ENCODE results near the gene FIGLA. TPM values are rescaled to one million over a fixed set of nuclear protein-coding genes. Genes with fewer than 3 reads are reported as not detected.

The FIGLA gene
- total RNA-seq, 1 donor from 2014 or later: not detected

DNA sequence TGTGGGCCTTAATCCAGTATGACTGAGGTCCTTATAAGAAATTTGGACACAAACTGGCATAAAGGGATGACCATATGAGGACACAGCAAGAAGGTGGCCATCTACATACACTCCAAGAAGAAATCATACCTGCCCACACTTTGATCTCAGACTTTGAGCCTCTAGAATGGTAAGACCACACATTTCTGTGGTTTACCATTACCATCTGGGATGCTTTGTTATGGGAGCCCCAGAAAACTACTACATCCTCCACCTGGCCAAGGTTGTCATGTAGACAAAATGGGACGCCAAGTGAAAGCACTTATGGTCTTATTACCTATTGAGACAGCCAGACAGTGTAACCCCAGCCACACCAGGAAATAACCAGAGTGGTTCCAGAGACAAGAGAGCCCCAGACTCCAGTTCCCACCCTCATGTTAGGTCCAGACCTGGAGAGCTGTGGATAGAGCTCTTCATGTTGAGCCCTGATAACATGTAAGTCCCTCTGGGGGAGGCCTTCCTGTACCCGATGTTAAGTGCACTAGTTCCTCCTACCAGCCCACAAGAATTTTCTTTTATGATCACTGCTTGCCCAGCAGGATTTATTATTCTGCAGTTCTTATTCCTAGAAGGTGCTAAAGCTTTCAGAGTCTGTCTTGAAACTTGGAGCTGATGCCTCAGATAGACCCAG, 17.8 kb downstream of the FIGLA start:
- Mint-ChIP-seq H3K27me3 (ENCODE audit: low read depth) (peaks cover 87% of the 10 kb centered on the region), H3K36me3 (no peaks in the 10 kb centered on the region), H3K4me1 (peaks cover 4% of the 10 kb centered on the region), H3K9me3 (no peaks in the 10 kb centered on the region), H3K4me3 (no peak overlapping the region), H3K27ac (no peak overlapping the region)
- TF ChIP-seq, protein P1, sequence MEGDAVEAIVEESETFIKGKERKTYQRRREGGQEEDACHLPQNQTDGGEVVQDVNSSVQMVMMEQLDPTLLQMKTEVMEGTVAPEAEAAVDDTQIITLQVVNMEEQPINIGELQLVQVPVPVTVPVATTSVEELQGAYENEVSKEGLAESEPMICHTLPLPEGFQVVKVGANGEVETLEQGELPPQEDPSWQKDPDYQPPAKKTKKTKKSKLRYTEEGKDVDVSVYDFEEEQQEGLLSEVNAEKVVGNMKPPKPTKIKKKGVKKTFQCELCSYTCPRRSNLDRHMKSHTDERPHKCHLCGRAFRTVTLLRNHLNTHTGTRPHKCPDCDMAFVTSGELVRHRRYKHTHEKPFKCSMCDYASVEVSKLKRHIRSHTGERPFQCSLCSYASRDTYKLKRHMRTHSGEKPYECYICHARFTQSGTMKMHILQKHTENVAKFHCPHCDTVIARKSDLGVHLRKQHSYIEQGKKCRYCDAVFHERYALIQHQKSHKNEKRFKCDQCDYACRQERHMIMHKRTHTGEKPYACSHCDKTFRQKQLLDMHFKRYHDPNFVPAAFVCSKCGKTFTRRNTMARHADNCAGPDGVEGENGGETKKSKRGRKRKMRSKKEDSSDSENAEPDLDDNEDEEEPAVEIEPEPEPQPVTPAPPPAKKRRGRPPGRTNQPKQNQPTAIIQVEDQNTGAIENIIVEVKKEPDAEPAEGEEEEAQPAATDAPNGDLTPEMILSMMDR (IDR thresholded peaks at IDR 0.05; ENCODE audit: unreplicated experiment): no peak
- no peak for DNase-seq (ENCODE audit: low spot score in 2 of 2, unreplicated experiment in 2 of 2)

DNA sequence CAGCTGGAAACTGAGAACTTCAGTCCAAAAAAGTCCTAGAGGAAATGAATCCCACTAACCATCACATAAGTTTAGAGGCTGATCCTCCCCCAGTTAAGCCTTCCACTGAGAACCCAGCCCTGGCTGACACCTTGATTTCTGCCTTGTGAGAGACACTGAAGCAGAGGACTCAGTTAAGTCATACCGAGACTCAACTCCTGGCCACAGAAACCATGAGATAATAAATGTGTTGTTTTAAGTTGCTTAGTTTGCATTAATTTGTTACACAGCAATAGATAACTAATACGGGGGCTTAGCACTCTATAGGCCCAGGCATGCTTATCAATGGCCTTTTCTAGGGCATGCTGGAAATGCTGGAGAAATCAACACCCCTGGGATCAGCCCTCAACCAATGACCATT, 19.0 kb downstream of the FIGLA start:
- Mint-ChIP-seq H3K27ac (no peak overlapping the region), H3K9me3 (no peaks in the 10 kb centered on the region), H3K4me1 (peaks cover 10% of the 10 kb centered on the region), H3K4me3 (no peak overlapping the region), H3K27me3 (ENCODE audit: low read depth) (peaks cover 91% of the 10 kb centered on the region), H3K36me3 (no peaks in the 10 kb centered on the region)
- DNase-seq (ENCODE audit: low spot score in 2 of 2, unreplicated experiment in 2 of 2): no peak
- TF ChIP-seq, protein P1 (IDR thresholded peaks at IDR 0.05; ENCODE audit: unreplicated experiment): no peak

DNA sequence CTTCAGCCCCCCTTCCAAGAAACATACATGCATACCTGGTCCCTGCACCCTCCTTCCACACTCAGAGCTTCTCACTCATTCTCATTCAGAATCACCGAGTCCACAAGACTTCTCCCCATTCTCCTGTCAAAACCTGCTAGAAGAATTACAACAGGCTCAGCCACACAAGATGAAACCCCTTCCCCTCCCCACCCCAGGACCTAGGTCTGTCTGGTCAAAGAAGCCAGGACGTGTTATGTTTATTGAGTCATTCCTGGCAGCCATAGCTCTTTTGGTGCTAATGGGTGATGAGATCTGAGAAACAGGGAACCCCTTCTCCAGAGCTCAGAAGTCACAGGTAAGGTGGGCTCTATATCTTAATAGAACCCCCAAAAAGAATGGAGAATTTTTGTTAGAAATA, 21.0 kb downstream of the FIGLA start:
- DNase-seq (ENCODE audit: low spot score in 2 of 2, unreplicated experiment in 2 of 2): no peak
- H3K27ac Mint-ChIP-seq: no peak overlapping the region
- H3K27me3 Mint-ChIP-seq (ENCODE audit: low read depth): peaks cover 91% of the 10 kb centered on the region
- no peaks in the 10 kb centered on the region for H3K9me3 Mint-ChIP-seq
- TF ChIP-seq, protein P1 (IDR thresholded peaks at IDR 0.05; ENCODE audit: unreplicated experiment): no peak
- H3K4me3 Mint-ChIP-seq: no peak overlapping the region
- H3K4me1 Mint-ChIP-seq: peaks cover 11% of the 10 kb centered on the region
- H3K36me3 Mint-ChIP-seq: no peaks in the 10 kb centered on the region

DNA sequence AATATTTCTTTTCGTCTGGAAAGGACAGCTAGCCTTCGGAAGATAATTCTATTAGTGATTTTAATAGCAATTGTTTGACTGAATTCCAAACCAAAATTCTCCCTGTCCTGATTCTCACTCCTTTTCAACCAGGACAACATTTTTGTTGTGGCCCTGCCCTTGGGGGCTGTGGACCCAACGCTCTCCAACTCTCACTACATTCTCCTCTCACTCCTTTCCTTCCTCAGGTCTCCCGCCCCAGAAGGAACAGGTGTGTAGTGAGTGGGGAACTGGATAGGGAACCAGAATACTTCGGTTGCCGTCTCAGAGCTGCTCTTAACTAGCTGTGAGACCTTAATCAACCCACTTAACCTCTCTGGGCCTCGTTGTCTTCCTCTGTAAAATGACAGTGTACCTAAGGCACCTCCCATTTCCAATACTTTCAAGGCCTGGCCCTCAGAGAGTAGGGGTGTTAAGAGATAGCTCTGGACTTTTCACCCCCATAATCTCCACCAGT, 21.8 kb downstream of the FIGLA start:
- Mint-ChIP-seq H3K27ac (no peak overlapping the region), H3K4me3 (peak overlapping the region; percentile 61), H3K4me1 (peaks cover 11% of the 10 kb centered on the region)

DNA sequence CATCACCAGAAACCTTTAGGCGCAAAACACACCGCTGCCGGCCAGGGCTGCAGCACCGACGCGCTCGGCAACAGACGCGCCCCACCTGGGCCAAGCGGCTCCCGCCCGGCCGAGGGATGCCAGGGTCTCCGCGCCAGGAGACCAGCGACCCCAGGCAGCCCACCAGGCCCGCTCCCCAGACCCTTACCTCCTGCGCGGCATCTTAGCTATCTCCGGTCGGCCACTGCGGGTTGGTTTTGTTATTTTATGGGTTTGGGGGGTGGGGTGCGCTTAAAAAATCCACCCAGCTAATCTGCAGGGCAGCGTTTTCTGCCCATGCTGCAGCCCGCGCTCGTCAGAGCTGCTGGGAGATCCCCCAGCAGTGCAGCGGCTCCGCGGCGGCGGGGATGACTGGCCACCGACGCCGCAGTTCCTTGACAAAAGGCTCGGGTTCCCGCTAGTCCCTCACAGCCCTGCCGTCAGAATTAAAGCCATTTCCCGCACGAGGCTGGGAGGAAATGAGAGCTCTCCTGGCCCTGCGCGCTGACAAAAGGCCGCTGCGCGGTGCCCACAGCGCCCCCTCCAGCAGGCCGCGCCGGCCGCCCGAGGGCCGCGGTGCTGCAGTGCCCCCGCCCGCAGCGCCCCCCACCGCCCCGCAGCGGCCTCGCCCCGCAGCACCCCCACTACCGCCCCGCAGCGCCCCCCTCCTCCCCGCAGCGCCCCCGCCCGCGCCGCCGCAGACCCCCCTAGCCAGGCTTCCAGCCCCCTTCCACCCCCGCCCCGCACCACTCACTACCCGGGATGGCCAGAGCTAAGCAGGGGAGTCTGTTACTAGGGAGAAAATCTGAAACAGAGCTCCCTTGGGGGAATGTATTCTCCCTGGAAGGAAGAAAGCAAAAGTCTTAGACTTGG, 22.5 kb downstream of the FIGLA start, which contains the start of gene ADD2:
Gene ADD2 (minus strand): TSS at position 502 of the 891 bp plus-strand sequence. CDS start 61,792 bp downstream, outside the sequence.
- H3K27ac Mint-ChIP-seq: peak within 1 kb of the TSS; percentile 9
- H3K4me1 Mint-ChIP-seq: peaks cover 11% of the 10 kb centered on the region
- peak; percentile 20 to 49 for DNase-seq (ENCODE audit: low spot score in 2 of 2, unreplicated experiment in 2 of 2)
- peaks cover 83% of the 10 kb centered on the region for H3K27me3 Mint-ChIP-seq (ENCODE audit: low read depth)
- peak within 1 kb of the TSS; percentile 76 for H3K4me3 Mint-ChIP-seq
- TF ChIP-seq, protein P1 (IDR thresholded peaks at IDR 0.05; ENCODE audit: unreplicated experiment): no peak
- no peaks in the 10 kb centered on the region for H3K9me3 Mint-ChIP-seq
- H3K36me3 Mint-ChIP-seq: no peaks in the 10 kb centered on the region

More for the DNA sequence above, 21.8 kb downstream of the FIGLA start:
- Mint-ChIP-seq H3K9me3 (no peaks in the 10 kb centered on the region), H3K27me3 (ENCODE audit: low read depth) (peaks cover 90% of the 10 kb centered on the region), H3K36me3 (no peaks in the 10 kb centered on the region)
- TF ChIP-seq, protein P1 (IDR thresholded peaks at IDR 0.05; ENCODE audit: unreplicated experiment): no peak
- DNase-seq (ENCODE audit: low spot score in 2 of 2, unreplicated experiment in 2 of 2): no peak

All from mesothelial cell of epicardium (in vitro differentiated cells).